ENCODE results near the gene NEK6.

NEK6 gene

GRCh38 chr9:124271660-124272059, 13.9 kb downstream of the NEK6 start:
- no peak for TF ChIP-seq POLR2AphosphoS5 (IDR thresholded peaks at IDR 0.05; ENCODE audit: low read depth, low read length)
- TF ChIP-seq FOXP2 (optimal IDR thresholded peaks at IDR 0.05; ENCODE audit: borderline replicate concordance, extremely low read depth, extremely low read length, insufficient read depth), result no peak
- no peak for TF ChIP-seq SIN3A (IDR thresholded peaks at IDR 0.05; ENCODE audit: borderline replicate concordance, insufficient read depth, low read length)
- no peak for TF ChIP-seq TAF1 (IDR thresholded peaks at IDR 0.05; ENCODE audit: borderline replicate concordance, insufficient read depth, low read length)
- no peak for TF ChIP-seq REST (IDR thresholded peaks at IDR 0.05; ENCODE audit: insufficient read depth in 1 of 2, low read depth in 2 of 2, low read length in 2 of 2)

GRCh38 chr9:124272118-124272517, 14.4 kb downstream of the NEK6 start:
- TF ChIP-seq POLR2AphosphoS5 (IDR thresholded peaks at IDR 0.05; ENCODE audit: low read depth, low read length) (no peak), SIN3A (IDR thresholded peaks at IDR 0.05; ENCODE audit: borderline replicate concordance, insufficient read depth, low read length) (no peak), TAF1 (IDR thresholded peaks at IDR 0.05; ENCODE audit: borderline replicate concordance, insufficient read depth, low read length) (no peak), FOXP2 (optimal IDR thresholded peaks at IDR 0.05; ENCODE audit: borderline replicate concordance, extremely low read depth, extremely low read length, insufficient read depth) (no peak), REST (IDR thresholded peaks at IDR 0.05; ENCODE audit: insufficient read depth in 1 of 2, low read depth in 2 of 2, low read length in 2 of 2) (no peak)

- no peak for TF ChIP-seq POLR2AphosphoS5 (IDR thresholded peaks at IDR 0.05; ENCODE audit: low read depth, low read length)
- TF ChIP-seq SIN3A (IDR thresholded peaks at IDR 0.05; ENCODE audit: borderline replicate concordance, insufficient read depth, low read length), result no peak
- no peak for TF ChIP-seq FOXP2 (optimal IDR thresholded peaks at IDR 0.05; ENCODE audit: borderline replicate concordance, extremely low read depth, extremely low read length, insufficient read depth)
- no peak for TF ChIP-seq TAF1 (IDR thresholded peaks at IDR 0.05; ENCODE audit: borderline replicate concordance, insufficient read depth, low read length)
- no peak for TF ChIP-seq REST (IDR thresholded peaks at IDR 0.05; ENCODE audit: insufficient read depth in 1 of 2, low read depth in 2 of 2, low read length in 2 of 2)
These were observed 15.2 kb downstream of the NEK6 start for GRCh38 chr9:124272979-124273378.

- no peak for TF ChIP-seq REST (IDR thresholded peaks at IDR 0.05; ENCODE audit: insufficient read depth in 1 of 2, low read depth in 2 of 2, low read length in 2 of 2)
- TF ChIP-seq SIN3A (IDR thresholded peaks at IDR 0.05; ENCODE audit: borderline replicate concordance, insufficient read depth, low read length), result no peak
- no peak for TF ChIP-seq TAF1 (IDR thresholded peaks at IDR 0.05; ENCODE audit: borderline replicate concordance, insufficient read depth, low read length)
These were observed 15.8 kb downstream of the NEK6 start for GRCh38 chr9:124273427-124274160.

Data from PFSK-1 (cell line).